NCI-H1694 treated with DMSO at 0.1 percent for 48 hours (cell line): ENCODE data around the gene NECAB3.
A peak's percentile ranks its signal among the peaks of the same experiment; 100 is the strongest.

ENCODE experiments used
- DNase-seq: peaks from one replicate; lab custom pipeline; 2025; lab: John Stamatoyannopoulos, UW

The NECAB3 gene

GRCh38 chr20:33663161-33664084 is 10.8 kb downstream of the NECAB3 start:
- peak; percentile 30 for DNase-seq

GRCh38 chr20:33662172-33662571 is 12.1 kb downstream of the NECAB3 start, which contains the start of gene C20orf144:
Gene C20orf144, plus strand, starts transcription at chr20:33662327. Its CDS starts 19 bp downstream, at chr20:33662346.
- DNase-seq: no peak

- DNase-seq: no peak
Measured at GRCh38 chr20:33660685-33661058, 13.6 kb downstream of the NECAB3 start.

GRCh38 chr20:33660035-33660684 is 14.1 kb downstream of the NECAB3 start:
- no peak for DNase-seq

GRCh38 chr20:33659341-33660034 is 14.7 kb downstream of the NECAB3 start:
- no peak for DNase-seq

GRCh38 chr20:33658929-33659328 is 15.3 kb downstream of the NECAB3 start:
- no peak for DNase-seq

GRCh38 chr20:33658510-33658909 is 15.7 kb downstream of the NECAB3 start:
- no peak for DNase-seq

GRCh38 chr20:33657704-33658095 is 16.5 kb downstream of the NECAB3 start:
- DNase-seq: no peak

GRCh38 chr20:33656783-33657703 is 17.2 kb downstream of the NECAB3 start:
- DNase-seq: no peak

GRCh38 chr20:33656010-33656782 is 18.0 kb downstream of the NECAB3 start:
- no peak for DNase-seq

GRCh38 chr20:33655164-33655563 is 19.1 kb downstream of the NECAB3 start:
- DNase-seq: no peak

GRCh38 chr20:33654680-33655161 is 19.5 kb downstream of the NECAB3 start:
- DNase-seq: no peak

- DNase-seq: no peak
Measured at GRCh38 chr20:33653900-33654596, 20.2 kb downstream of the NECAB3 start.

- DNase-seq: peak; percentile 59
Measured at GRCh38 chr20:33653218-33653899, 20.9 kb downstream of the NECAB3 start.

GRCh38 chr20:33651562-33652048 is 22.6 kb downstream of the NECAB3 start:
- DNase-seq: no peak

GRCh38 chr20:33650753-33651561 is 23.3 kb downstream of the NECAB3 start:
- peak; percentile 30 for DNase-seq

- no peak for DNase-seq
Measured at GRCh38 chr20:33650111-33650752, 24.0 kb downstream of the NECAB3 start.

GRCh38 chr20:33649201-33649681 is 25.0 kb downstream of the NECAB3 start:
- peak; percentile 38 for DNase-seq
